Trophoblast cell (in vitro differentiated cells and primary cell): Measurements from ENCODE around the gene FAM168A.

ENCODE experiments used
- DNase-seq, 2 donors: peaks; one replicate each; pipeline ENCODE4 v3.0.0-alpha.2; 2016
- H2AFZ ChIP-seq: 2 replicates; pipeline ENCODE4 v1.6.1; 2013; ENCODE audit warnings: low read length, moderate library complexity, mild to moderate bottlenecking; ENCODE audit not compliant: insufficient read depth, poor library complexity
- H2AK5ac ChIP-seq: 2 replicates; pipeline ENCODE4 v1.6.1; 2013; ENCODE audit warnings: mild to moderate bottlenecking, low read length
- H2BK120ac ChIP-seq: 2 replicates; pipeline ENCODE4 v1.6.1; 2013; ENCODE audit warnings: low read length, mild to moderate bottlenecking, moderate library complexity; ENCODE audit not compliant: insufficient read depth, poor library complexity
- H2BK12ac ChIP-seq: 2 replicates; pipeline ENCODE4 v1.6.1; 2013; ENCODE audit warnings: mild to moderate bottlenecking, low read length, moderate library complexity
- H2BK5ac ChIP-seq: 2 replicates; pipeline ENCODE4 v1.6.1; 2013; ENCODE audit warnings: low read length, low read depth, moderate library complexity, mild to moderate bottlenecking; ENCODE audit not compliant: poor library complexity
- H3K14ac ChIP-seq: 2 replicates; pipeline ENCODE4 v1.6.1; 2013; ENCODE audit warnings: mild to moderate bottlenecking, low read length
- H3K18ac ChIP-seq: 2 replicates; pipeline ENCODE4 v1.6.1; 2013; ENCODE audit warnings: mild to moderate bottlenecking, low read length
- H3K23ac ChIP-seq: 2 replicates; pipeline ENCODE4 v1.6.1; 2013; ENCODE audit warnings: low read length
- H3K27ac ChIP-seq: 2 replicates; pipeline ENCODE4 v1.5.1; 2013; ENCODE audit warnings: low read depth, mild to moderate bottlenecking, inconsistent platforms, low read length, moderate library complexity
- H3K27me3 ChIP-seq: 2 replicates; pipeline ENCODE4 v1.6.1; 2013; ENCODE audit warnings: inconsistent platforms, mild to moderate bottlenecking, low read length, moderate library complexity; ENCODE audit not compliant: insufficient read depth
- H3K36me3 ChIP-seq, 2 experiments: 1 replicate in 1 of 2; 2 replicates in 1 of 2; pipeline ENCODE4 v1.6.1; 2013; ENCODE audit warnings: low read length in 2 of 2, mild to moderate bottlenecking in 2 of 2, moderate library complexity in 1 of 2; ENCODE audit not compliant: insufficient read depth in 2 of 2, control insufficient read depth in 1 of 2
- H3K4ac ChIP-seq: 2 replicates; pipeline ENCODE4 v1.6.1; 2013; ENCODE audit warnings: low read depth, mild to moderate bottlenecking, low read length, moderate library complexity
- H3K4me1 ChIP-seq, 2 experiments: 1 replicate in 1 of 2; 2 replicates in 1 of 2; pipeline ENCODE4 v1.6.1; 2013; ENCODE audit warnings: low read length in 2 of 2, mild to moderate bottlenecking in 2 of 2, moderate library complexity in 1 of 2; ENCODE audit not compliant: insufficient read depth in 2 of 2, control insufficient read depth in 1 of 2
- H3K4me2 ChIP-seq: 2 replicates; pipeline ENCODE4 v1.6.1; 2013; ENCODE audit warnings: inconsistent platforms, mild to moderate bottlenecking, low read length, moderate library complexity
- H3K4me3 ChIP-seq: 2 replicates; pipeline ENCODE4 v1.5.1; 2013; ENCODE audit warnings: mild to moderate bottlenecking, low read depth, low read length, inconsistent platforms
- H3K79me1 ChIP-seq: one replicate; pipeline ENCODE4 v1.6.1; 2013; ENCODE audit warnings: low read length
- H3K79me2 ChIP-seq: 2 replicates; pipeline ENCODE4 v1.6.1; 2013; ENCODE audit warnings: low read length, mild to moderate bottlenecking; ENCODE audit not compliant: control insufficient read depth, insufficient read depth, poor library complexity
- H3K9ac ChIP-seq: 2 replicates; pipeline ENCODE4 v1.6.1; 2013; ENCODE audit warnings: mild to moderate bottlenecking, low read length
- H3K9me3 ChIP-seq: 2 replicates; pipeline ENCODE4 v1.6.1; 2013; ENCODE audit warnings: low read depth, mild to moderate bottlenecking, control low read depth, inconsistent platforms, low read length; ENCODE audit not compliant: insufficient read depth
- H4K12ac ChIP-seq: 2 replicates; pipeline ENCODE4 v1.6.1; 2013; ENCODE audit warnings: low read depth, mild to moderate bottlenecking, low read length, moderate library complexity
- H4K8ac ChIP-seq: 2 replicates; pipeline ENCODE4 v1.6.1; 2013; ENCODE audit warnings: low read depth, mild to moderate bottlenecking, low read length, moderate library complexity
- H4K91ac ChIP-seq: one replicate; pipeline ENCODE4 v1.6.1; 2013; ENCODE audit warnings: low read depth, mild to moderate bottlenecking, low read length, moderate library complexity
- WGBS: extraction: QIAGEN DNeasy Blood & Tissue Kit; methylation state at CpG from one replicate; pipeline ENCODE4 v1.1.7; 2013; ENCODE audit warnings: missing lambda C conversion rate; ENCODE audit not compliant: insufficient read length, insufficient coverage; ENCODE audit errors: extremely low coverage; 5-methylcytosine and 5-hydroxymethylcytosine counted together

Gene FAM168A

DNA sequence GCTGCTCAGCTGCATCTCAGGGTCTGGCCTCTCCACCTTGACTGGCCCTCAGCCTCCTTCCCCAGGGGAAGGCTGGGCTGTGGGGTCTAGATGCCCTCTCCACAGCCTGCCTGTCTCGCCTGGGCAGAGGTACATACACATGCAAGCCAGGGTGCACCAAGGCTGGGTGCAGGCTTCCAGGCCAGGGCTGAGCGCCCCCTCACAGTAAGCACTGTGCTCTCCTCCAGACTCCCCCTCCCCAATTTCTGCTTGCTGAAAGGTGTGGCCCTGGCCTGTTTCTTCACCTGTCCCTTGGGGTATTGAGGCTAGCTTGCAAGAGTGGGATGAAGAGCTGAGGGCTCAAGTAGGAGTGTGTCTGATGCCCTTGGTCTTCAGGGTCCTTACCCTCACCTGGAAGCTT is 199.2 kb downstream of the FAM168A start:
- H2AK5ac ChIP-seq: no peak overlapping the region
- H3K79me1 ChIP-seq: peaks cover 6% of the 10 kb centered on the region
- no peaks in the 10 kb centered on the region for H3K27me3 ChIP-seq
- peaks cover 20 to 33% of the 10 kb centered on the region in 2 experiments for H3K36me3 ChIP-seq
- H3K23ac ChIP-seq: no peak overlapping the region
- H3K79me2 ChIP-seq: peaks cover 2% of the 10 kb centered on the region
- H3K27ac ChIP-seq: no peak overlapping the region
- H2BK12ac ChIP-seq: no peak overlapping the region
- H4K91ac ChIP-seq: no peak overlapping the region
- H4K8ac ChIP-seq: no peak overlapping the region
- H3K4me1 ChIP-seq: peaks cover 4 to 14% of the 10 kb centered on the region in 2 experiments
- H3K4ac ChIP-seq: no peak overlapping the region
- H3K9me3 ChIP-seq: peaks cover 5% of the 10 kb centered on the region
- no peak overlapping the region for H2AFZ ChIP-seq
- no peak overlapping the region for H3K4me3 ChIP-seq
- peak overlapping the region; percentile 12 for H3K18ac ChIP-seq
- H2BK5ac ChIP-seq: no peak overlapping the region
- no peak overlapping the region for H3K4me2 ChIP-seq
- DNase-seq: no peak
- no CpG with 5 or more reads among the region's 2 CpGs for WGBS
- no peak overlapping the region for H2BK120ac ChIP-seq
- H4K12ac ChIP-seq: no peak overlapping the region
- no peak overlapping the region for H3K9ac ChIP-seq
- H3K14ac ChIP-seq: no peak overlapping the region

- WGBS: no CpG with 5 or more reads among the region's 5 CpGs
These were observed 199.8 kb downstream of the FAM168A start for GRCh38 chr11:73398132-73398526.

GRCh38 chr11:73397468-73398131 is 200.3 kb downstream of the FAM168A start:
- no CpG with 5 or more reads among the region's 8 CpGs for WGBS
- Histone ChIP-seq H4K12ac (no peak overlapping the region), H3K18ac (no peak overlapping the region), H4K8ac (no peak overlapping the region), H2BK12ac (no peak overlapping the region), H3K9ac (no peak overlapping the region), H3K14ac (no peak overlapping the region), H3K36me3 (peaks cover 21 to 33% of the 10 kb centered on the region in 2 experiments), H3K4me1 (peaks cover 4 to 14% of the 10 kb centered on the region in 2 experiments), H2BK5ac (no peak overlapping the region), H2AK5ac (no peak overlapping the region), H4K91ac (no peak overlapping the region), H3K4me3 (peak overlapping the region; percentile 13), H3K79me1 (peaks cover 6% of the 10 kb centered on the region), H2BK120ac (no peak overlapping the region), H3K4me2 (no peak overlapping the region), H3K4ac (no peak overlapping the region), H2AFZ (no peak overlapping the region), H3K23ac (no peak overlapping the region), H3K9me3 (peaks cover 5% of the 10 kb centered on the region), H3K27ac (no peak overlapping the region), H3K27me3 (no peaks in the 10 kb centered on the region), H3K79me2 (peaks cover 2% of the 10 kb centered on the region)
- DNase-seq: no peak

More at GRCh38 chr11:73398132-73398526, 199.8 kb downstream of the FAM168A start:
- Histone ChIP-seq H2BK5ac (no peak overlapping the region), H2BK12ac (no peak overlapping the region), H3K9me3 (peaks cover 5% of the 10 kb centered on the region), H2AK5ac (no peak overlapping the region), H3K4me2 (no peak overlapping the region), H4K12ac (no peak overlapping the region), H3K4ac (no peak overlapping the region), H3K4me1 (peaks cover 4 to 14% of the 10 kb centered on the region in 2 experiments), H3K79me1 (peaks cover 6% of the 10 kb centered on the region), H2AFZ (no peak overlapping the region), H2BK120ac (no peak overlapping the region), H4K91ac (no peak overlapping the region), H3K23ac (no peak overlapping the region), H3K36me3 (peaks cover 21 to 32% of the 10 kb centered on the region in 2 experiments), H3K18ac (no peak overlapping the region), H3K9ac (no peak overlapping the region), H3K14ac (no peak overlapping the region), H3K27ac (no peak overlapping the region), H3K27me3 (no peaks in the 10 kb centered on the region), H3K79me2 (peaks cover 2% of the 10 kb centered on the region), H4K8ac (no peak overlapping the region), H3K4me3 (no peak overlapping the region)
- DNase-seq: no peak

DNA sequence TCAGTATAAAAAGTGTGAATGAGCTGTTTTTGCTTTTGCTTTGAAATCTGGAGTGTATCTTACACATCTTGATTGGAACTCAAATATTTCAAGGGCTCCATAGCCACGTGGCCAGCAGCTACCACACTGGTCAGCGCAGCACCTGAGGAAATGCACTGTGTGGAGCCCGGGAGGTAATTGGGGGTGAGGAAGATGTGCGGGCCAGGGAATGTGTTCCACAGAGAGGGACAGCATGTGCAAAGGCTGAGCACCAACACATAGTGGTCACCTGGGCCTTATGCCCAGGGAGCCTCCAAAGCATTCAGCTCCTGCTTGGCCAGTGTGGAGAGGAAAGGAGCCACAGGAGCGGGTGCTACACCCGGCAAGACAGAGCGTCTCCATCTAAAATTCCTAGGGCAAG is 200.9 kb downstream of the FAM168A start:
- no peak overlapping the region for H3K23ac ChIP-seq
- H3K18ac ChIP-seq: no peak overlapping the region
- H3K14ac ChIP-seq: no peak overlapping the region
- H3K79me2 ChIP-seq: peaks cover 2% of the 10 kb centered on the region
- peaks cover 5% of the 10 kb centered on the region for H3K9me3 ChIP-seq
- no peak for DNase-seq
- H3K36me3 ChIP-seq: peaks cover 25 to 34% of the 10 kb centered on the region in 2 experiments
- H3K9ac ChIP-seq: no peak overlapping the region
- no peak overlapping the region for H2AK5ac ChIP-seq
- H3K4me3 ChIP-seq: no peak overlapping the region
- no peak overlapping the region for H2BK12ac ChIP-seq
- no peak overlapping the region for H2AFZ ChIP-seq
- H3K4me2 ChIP-seq: no peak overlapping the region
- no CpG with 5 or more reads among the region's 7 CpGs for WGBS
- no peak overlapping the region for H2BK120ac ChIP-seq
- no peak overlapping the region for H3K4ac ChIP-seq
- no peak overlapping the region for H2BK5ac ChIP-seq
- no peak overlapping the region for H4K12ac ChIP-seq
- no peak overlapping the region for H3K27ac ChIP-seq
- H3K4me1 ChIP-seq: peaks cover 4 to 14% of the 10 kb centered on the region in 2 experiments
- no peaks in the 10 kb centered on the region for H3K27me3 ChIP-seq
- peaks cover 6% of the 10 kb centered on the region for H3K79me1 ChIP-seq
- H4K91ac ChIP-seq: no peak overlapping the region
- H4K8ac ChIP-seq: no peak overlapping the region
